Smooth muscle cell of the brain vasculature (primary cell): ENCODE measurements around the gene DEFB123.
"Not testable (repeated sequence)": the region's sequence is repeated elsewhere in the genome, so short reads cannot be mapped to it uniquely, and the experiment has no call there.

Experiments used
- DNase-seq: peaks from one replicate; pipeline ENCODE4 v3.0.0-alpha.2; 2012; ENCODE audit warnings: low read depth, low spot score

Gene DEFB123, protein sequence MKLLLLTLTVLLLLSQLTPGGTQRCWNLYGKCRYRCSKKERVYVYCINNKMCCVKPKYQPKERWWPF

DNA sequence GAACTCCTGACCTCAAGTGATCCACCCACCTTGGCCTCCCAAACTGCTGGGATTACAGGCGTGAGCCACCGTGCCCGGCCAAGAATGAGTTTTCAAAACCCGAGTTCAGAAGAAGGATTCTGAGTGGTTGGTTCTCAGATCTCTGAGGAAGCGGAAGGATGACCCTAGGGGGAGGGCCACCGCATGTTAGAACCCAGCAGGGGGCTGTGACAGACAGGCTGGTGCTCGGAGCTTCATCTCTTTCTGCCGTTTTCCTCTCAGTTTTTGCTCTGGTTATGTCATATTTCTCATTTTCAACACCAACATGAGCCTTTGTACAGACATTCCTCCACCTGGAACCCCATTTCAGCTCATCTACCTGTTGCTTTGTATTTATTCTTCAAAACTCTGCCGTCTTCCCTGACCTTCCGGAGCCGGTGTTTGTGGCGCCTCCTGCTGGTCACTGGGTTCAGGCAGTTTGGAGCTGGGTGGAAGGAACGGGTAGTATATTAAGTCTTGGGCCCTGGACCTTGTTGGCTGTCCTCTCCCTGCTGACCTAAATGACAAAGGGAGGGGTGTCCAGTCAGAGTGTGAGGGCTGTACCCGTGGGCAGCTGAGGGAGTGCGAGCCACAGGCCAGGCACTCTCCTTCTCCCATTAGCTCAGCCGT, at the start of gene DEFB123:
DEFB123 (plus strand) TSS at position 621 of the 648 bp plus-strand sequence. CDS start 67 bp downstream, outside the sequence.
- DNase-seq: no peak

DNA sequence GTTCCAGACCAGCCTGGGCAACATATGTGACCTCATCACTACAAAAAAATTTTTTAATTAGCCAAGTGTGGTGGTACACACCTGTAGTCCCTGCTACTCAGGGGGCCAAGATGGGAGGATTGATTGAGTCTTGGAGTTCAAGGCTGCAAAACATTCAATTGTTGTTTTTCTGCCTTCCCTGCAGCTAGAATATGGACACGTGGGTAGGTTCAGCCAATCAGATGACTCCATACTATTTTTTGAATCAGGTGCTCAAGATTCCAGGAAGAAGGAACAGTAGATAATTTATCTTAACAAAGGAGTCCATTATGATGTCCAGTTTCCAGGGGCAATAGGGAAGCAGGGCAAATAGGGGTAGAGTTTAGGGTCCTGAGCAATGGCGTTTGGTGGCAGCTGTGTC, 47.6 kb upstream of the DEFB123 start:
- DNase-seq: no peak

DNA sequence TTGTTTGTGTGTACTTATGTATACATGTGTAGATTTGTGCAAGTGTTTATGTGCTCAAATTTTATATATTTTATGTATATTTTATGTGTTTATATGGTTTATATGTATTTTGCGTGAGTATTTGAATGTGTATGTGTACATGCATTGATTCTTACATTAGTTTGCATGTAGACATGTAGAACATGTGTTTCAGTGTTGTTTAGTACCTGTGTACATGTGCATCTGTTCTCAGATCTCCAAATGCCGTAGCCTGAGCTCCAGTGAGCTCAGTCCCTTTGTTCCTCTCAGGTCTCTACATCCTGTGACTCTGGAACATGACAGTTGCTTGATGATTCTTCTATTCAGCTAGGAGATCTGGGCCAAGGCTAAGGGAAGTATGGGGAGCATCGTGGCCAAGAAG, 45.5 kb upstream of the DEFB123 start:
- no peak for DNase-seq

DNA sequence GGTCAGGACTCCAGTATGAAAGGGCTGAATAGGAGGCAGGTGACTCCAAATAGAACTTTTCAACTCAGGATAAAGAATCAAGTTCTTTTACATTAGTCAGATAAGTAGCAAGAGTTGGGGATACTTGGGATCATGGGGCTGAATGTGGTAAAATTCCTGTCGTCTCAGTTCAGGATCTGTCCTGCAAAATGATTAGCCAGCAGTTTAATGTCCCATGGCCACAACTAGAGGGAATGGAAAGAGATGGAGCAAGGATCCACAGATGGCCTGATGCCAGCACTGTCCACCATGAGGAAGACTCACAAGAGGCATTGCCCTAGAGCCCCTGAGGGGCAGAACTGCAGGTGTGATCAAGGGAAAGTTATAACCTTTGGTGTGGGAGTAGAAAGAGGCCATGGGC, 36.5 kb upstream of the DEFB123 start:
- no peak for DNase-seq

DNA sequence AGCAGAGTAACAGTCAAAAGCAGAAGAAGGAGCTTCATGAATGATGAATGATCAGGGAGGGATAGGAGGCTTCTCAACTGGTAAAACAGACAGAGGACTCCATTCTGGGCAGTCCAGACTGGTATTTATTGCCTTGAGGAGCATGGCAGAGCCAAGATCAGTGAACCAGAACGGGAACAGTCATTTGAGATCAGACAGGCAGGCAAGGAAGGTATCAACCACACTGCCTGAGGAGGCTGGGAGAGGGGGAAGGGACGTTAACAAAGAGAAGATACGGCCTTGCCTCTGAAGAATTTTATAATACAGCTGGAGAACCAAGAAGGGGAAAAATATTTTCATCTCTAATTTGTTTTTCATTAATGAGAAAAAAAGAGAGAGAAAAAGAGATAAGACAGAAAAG, 34.3 kb upstream of the DEFB123 start, which contains the start of gene DEFB121:
DEFB121 (minus strand) TSS at position 101 of the 400 bp plus-strand sequence; CDS start at position 38, 63 bp downstream.
- no peak for DNase-seq

DNA sequence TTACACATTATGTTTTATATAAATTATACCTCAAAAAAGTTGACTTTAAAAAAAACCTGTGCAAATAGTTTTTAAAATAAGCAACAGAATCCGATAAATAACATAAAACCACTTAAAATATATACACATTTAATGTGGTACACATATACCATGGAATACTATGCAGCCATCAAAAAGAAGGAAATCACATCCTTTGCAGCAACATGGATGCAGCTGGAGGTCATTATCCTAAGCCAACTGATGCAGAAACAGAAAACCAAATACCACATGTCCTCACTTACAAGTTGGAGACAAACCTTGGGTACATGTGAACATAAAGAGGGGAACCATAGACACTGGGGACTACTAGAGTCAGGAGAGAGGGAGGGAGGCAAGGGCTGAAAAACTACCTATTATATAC, 30.4 kb upstream of the DEFB123 start:
- no peak for DNase-seq

DNA sequence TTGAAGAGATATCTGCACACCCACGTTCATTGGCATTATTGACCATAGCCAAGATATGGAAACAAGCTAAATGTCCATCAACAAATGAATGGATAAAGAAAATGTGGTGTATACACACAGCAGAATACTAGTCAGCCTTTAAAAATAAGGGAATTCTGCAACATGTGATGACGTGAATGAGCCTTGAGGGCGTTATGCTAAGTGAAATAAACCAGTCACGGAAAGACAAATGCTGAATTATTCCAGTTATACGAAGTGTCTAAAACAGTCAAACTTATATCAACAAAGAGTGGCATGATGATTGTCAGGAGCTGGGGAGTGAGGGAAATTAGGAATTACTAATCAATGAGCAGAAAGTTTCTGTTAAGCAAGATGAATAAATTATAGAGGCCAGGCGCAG, 26.1 kb upstream of the DEFB123 start:
- no peak for DNase-seq

DNA sequence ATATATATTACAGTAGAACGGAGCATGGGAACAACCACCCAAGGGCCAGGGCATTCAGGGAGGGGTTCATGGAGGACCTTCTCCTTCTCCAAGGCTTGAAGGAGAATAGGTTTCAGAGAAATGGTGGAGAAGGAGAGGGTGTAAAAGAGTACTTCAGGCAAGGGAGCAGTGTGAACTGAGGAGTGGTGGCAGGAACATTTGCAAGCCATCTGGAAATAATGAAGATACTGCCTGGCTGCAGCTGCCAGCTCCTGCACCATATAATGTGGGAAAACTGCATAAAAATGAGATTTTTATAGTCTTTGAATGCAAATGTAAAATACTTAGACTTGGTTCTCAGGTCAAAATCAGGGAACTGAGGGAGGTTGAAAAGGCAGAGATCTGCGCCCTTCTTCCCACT, 24.8 kb upstream of the DEFB123 start:
- no peak for DNase-seq

DNA sequence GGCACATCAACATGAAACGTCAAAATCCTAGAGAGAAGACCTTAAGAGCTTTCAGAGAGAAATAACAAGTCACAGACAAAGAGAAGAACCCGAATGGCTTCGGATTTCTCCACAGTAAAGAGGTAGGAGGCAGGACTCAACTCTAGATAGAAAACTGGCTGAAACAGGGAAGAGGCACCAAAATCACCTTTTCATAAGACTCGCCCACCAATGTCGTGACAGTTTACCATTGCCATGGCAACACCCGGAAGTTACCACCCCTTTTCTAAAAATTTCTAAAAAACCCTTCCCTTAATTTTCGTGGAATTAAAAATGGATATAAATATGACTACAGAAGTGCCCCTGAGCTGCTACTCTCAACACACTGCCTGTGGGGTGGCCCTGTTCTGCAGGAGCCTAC, 22.1 kb upstream of the DEFB123 start:
- no peak for DNase-seq

DNA sequence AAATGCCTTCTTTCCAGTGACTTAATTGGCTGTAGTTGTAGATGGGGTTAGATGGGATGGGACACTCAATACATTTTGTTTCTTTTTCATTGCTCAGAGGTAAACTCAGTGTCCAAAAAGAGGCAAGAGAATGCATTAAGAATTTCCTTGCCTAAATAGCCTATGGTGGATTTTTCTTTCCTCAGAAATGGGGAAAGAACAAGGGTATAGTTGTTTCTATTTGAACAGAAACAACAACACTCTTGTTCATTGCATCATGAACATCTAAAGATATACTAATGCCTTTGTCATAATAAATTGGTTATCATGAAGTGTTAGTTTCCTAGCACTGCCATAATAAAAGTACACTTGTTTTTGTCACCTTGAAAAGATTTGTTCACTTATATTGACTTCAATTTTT, 14.6 kb upstream of the DEFB123 start:
- DNase-seq: no peak

DNA sequence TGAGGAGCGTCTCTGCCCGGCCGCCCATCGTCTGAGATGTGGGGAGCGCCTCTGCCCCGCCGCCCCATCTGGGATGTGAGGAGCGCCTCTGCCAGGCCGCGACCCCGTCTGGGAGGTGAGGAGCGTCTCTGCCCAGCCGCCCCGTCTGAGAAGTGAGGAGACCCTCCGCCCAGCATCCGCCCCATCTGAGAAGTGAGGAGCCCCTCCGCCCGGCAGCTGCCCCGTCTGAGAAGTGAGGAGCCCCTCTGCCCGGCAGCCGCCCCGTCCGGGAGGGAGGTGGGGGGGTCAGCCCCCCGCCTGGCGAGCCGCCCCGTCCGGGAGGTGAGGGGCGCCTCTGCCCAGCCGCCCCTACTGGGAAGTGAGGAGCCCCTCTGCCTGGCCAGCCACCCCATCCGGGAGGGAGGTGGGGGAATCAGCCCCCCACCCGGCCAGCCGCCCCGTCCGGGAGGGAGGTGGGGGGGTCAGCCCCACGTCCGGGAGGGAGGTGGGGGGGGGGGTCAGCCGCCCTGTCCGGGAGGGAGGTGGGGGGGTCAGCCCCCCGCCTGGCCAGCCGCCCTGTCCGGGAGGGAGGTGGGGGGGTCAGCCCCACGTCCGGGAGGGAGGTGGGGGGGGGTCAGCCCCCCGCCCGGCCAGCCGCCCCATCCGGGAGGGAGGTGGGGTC, 13.4 kb upstream of the DEFB123 start:
- DNase-seq: not testable (repeated sequence)

DNA sequence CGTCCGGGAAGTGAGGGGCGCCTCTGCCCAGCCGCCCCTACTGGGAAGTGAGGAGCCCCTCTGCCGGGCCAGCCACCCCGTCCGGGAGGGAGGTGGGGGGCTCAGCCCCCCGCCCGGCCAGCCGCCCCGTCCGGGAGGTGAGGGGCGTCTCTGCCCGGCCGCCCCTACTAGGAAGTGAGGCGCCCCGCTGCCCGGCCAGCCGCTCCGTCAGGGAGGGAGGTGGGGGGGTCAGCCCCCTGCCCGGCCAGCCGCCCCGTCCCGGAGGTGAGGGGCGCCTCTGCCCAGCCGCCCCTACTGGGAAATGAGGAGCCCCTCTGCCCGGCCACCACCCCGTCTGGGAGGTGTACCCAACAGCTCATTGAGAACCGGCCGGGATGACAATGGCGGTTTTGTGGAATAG, 12.9 kb upstream of the DEFB123 start:
- not testable (repeated sequence) for DNase-seq

DNA sequence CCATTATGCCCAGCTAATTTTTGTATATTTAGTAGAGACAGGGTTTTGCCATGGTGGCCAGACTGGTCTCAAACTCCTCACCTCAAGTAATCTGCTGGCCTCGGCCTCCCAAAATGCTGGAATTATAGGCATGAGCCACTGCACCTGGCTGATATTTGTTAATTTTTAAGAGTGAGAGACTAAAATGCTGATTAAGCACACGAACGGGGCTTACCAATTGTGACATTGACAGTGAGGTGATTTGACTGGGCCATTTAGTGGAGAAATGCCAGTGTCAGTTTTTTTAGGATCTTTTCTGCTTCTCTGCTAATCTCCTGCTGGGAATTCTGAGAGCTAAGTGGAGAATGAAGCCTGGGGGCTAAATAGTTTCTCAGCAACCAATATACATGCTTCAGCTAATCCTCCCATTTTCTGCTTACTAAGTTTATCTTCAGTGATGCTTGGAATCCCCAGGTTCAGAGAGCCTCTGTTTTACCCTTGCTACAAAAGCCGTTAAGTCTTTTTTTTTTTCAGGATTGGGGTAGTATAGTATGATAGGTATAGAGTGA, 9.8 kb upstream of the DEFB123 start:
- DNase-seq: no peak

DNA sequence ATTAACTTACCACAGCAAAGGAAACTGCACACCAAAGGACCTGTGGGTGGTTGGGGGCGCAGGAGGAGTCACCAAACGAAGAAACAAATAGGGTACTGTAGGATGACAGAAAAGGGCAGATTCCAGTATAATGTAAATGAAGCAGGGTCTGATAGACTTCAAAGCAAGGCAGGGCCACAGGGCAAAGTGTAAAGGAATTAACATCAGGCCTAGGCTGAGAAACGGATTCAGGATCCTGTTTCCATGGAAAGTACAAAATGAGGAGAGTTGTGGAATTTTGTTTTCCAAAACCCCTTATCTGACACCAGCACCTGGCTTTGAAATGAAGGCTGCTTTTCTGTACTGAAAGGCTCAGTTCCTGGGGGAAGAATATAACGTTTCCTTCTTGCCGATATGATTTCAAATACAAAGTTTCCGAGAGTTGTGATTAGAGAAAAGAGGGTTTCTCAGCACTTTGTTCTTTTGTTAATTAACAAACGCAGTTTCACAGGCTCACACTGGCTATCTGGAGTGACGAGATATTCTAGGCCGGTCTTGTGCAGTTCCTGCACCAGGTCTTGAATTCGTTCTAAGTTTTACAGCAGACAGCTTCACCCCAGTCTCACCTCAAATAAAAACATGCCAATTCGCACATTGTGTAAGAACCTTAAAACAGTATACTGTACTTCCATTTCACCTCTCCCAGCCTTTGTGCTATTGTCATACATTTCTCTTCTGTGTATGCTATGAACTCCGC, 5.8 kb downstream of the DEFB123 start:
- no peak for DNase-seq

DNA sequence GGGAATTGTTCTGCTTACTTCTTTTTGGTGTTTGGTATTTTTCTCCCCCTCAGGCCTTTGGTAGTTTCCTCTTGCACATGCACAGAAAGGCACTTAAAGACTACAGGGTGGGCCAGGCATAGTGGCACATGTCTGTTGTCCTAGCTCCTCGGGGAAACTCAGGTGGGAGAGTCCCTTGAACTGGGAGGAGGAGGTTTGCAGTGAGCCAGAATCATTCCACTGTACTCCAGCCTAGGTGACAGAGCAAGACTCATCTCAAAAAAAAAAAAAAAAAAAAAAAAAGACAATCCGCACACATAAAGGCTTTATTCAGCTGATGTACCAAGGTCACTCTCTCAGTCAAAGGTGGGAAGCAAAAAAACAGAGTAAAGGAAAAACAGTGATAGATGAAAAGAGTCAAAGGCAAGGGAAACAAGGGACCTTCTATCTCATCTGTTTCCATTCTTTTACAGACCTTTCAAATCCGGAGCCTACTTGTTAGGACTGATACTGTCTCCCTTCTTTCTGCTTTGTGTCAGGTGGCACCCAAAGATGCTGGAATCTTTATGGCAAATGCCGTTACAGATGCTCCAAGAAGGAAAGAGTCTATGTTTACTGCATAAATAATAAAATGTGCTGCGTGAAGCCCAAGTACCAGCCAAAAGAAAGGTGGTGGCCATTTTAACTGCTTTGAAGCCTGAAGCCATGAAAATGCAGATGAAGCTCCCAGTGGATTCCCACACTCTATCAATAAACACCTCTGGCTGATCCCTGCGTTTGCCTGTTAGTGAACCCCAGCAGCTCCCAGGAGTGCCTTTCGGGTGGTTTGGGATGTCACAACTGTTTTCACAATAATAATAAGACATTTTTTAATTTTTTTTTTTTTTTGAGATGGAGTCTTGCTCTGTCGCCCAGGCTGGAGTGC, 9.3 kb downstream of the DEFB123 start:
- no peak for DNase-seq

DNA sequence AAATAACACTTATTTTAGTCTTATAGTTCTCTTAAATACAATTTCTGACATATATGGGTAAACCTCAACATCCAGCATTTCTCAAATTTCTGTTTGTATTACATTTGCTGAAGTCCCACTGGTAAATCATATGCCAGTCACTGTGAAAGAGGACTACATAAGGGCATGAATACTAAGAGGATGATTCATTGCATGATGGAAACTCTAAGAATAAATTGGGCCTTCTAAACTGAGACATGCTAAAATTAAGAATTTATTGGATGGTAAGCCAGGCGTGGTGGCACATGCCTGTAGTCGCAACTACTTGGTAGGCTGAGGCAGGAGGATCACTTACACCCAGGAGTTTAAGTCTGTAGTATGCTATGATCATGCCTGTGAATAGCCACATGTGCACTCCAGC, 12.1 kb downstream of the DEFB123 start:
- no peak for DNase-seq

DNA sequence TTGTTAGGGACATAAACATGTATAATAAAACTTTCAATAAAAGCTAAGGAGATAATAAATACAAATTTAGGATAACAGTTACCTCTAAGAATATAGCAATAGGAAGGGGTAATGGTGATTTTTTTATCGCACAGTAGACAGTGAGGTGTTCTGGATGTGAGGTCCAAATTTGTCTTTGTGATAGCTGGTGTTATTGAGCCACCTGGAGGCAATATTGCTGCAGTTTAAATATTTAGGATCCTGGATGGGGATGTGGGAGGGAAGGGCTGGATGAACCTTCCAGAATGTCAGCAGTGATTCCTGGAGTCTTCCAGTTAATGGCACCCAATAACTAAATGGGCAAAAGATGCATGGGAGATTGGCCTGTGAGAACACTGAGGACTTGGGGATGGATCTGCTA, 13.9 kb downstream of the DEFB123 start:
- DNase-seq: no peak

DNA sequence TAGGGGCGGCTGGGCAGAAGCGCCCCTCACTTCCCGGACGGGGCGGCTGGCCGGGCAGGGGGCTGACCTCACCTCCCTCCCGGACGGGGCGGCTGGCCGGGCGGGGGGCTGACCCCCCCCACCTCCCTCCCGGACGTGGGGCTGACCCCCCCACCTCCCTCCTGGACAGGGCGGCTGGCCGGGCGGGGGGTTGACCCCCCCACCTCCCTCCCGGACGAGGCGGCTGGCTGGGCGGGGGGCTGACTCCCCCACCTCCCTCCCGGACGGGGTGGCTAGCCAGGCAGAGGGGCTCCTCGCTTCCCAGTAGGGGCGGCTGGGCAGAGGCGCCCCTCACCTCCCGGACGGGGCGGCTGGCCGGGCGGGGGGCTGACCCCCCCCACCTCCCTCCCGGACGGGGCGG, 30.5 kb downstream of the DEFB123 start:
- not testable (repeated sequence) for DNase-seq

DNA sequence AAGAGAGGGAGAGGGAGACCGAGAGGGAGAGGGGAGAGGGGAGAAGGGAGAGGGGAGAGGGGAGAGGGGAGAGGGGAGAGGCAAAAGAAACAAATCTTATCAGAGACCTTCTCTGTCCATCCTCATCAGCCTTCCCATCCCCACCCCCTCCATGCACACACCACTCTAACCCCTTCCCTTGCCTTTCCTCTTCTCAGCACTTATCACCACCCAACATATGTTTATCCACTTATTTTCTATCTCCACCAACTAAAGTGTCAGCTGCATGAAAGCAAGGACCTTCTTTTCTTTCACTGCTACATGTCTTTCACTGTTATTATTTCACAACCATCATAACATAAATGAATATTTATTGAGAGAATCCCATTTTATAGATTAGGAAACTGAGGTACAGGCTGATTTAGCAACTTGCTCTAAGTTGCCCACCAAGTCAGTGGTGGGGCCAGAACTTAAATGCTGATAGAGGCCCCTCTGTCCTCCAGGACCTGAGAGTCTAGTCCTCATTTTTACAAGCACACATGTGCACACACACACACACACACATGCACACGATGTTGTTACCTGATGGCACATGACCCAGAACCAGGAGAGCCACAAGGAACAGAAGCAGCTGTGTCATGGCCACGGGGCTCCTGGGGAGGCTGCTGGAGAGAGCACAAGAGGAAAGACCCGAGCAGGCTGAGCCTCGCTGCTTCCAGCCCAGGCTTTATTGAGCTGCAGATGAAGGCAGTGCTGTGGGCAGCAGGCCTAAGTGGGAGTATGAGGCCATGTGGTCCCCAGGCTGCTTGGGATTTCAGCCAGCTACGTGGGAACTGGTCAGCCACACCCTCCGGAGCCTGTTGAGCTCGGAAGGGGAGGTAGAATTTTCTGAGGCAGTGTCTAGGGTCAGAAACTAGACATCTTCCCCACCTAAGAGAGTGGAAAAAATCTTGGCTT, 32.2 kb downstream of the DEFB123 start:
- DNase-seq: no peak
